Esophagus squamous epithelium (tissue), 5 donors: Measurements from ENCODE around the gene CD2. TPM values are rescaled to one million over a fixed set of nuclear protein-coding genes. Genes with fewer than 3 reads are reported as not detected.

Experiments used
- DNase-seq: peaks from one replicate; lab custom pipeline; 2025; lab: John Stamatoyannopoulos, UW
- H3K27ac ChIP-seq, 4 donors: fragments of 200-600 bp; sonication (generic); one replicate each; pipeline ENCODE4 v1.5.1; 2016 to 2019; ENCODE audit warnings: mild to moderate bottlenecking in 1 of 4
- H3K27me3 ChIP-seq, 4 donors: fragments of 200-600 bp; sonication (generic); 1 replicate in 3 of 4; 2 replicates in 1 of 4; pipeline versions ENCODE4 v1.5.1 to v1.6.0; 2017 to 2021; ENCODE audit warnings: antibody characterized with exemption in 1 of 4
- H3K36me3 ChIP-seq, 3 donors: fragments of 200-600 bp; sonication (generic); one replicate each; pipeline ENCODE4 v1.5.1; 2016 to 2019
- H3K4me1 ChIP-seq, 3 donors: fragments of 200-600 bp; sonication (generic); one replicate each; pipeline ENCODE4 v1.5.1; 2017 to 2019
- H3K4me3 ChIP-seq, 4 donors: fragments of 200-600 bp; sonication (generic); 1 replicate in 3 of 4; 2 replicates in 1 of 4; pipeline ENCODE4 v1.5.1; 2016 to 2019; ENCODE audit warnings: mild to moderate bottlenecking in 2 of 4, moderate library complexity in 1 of 4
- H3K9me3 ChIP-seq, 3 donors: fragments of 200-600 bp; sonication (generic); one replicate each; pipeline ENCODE4 v1.5.1; 2016 to 2019
- CTCF ChIP-seq, 6 experiments: fragments of 450-650 bp in 4 of 6; fragments of 200-600 bp in 2 of 6; sonication (generic) in 2 of 6; IDR thresholded peaks; one replicate each; pipeline ENCODE4 v1.5.1; 2016 to 2019; ENCODE audit warnings: antibody characterized with exemption in 6 of 6, mild to moderate bottlenecking in 4 of 6, moderate library complexity in 4 of 6
- POLR2A ChIP-seq, 4 donors: fragments of 450-650 bp; IDR thresholded peaks; one replicate each; pipeline ENCODE4 v1.6.1; 2017; ENCODE audit warnings: antibody characterized with exemption in 4 of 4, mild to moderate bottlenecking in 4 of 4, moderate library complexity in 3 of 4
- WGBS, 2 donors: methylation state at CpG; one replicate each; pipeline ENCODE4 v1.1.5; 2018; 5-methylcytosine and 5-hydroxymethylcytosine counted together
- intact Hi-C: fragments of 100-400 bp; cut with DNase I; formaldehyde crosslinking; loops from one replicate; pipeline ENCODE4 v1.15.0; 2022
- total RNA-seq, 4 donors: library from RNA; depleted of rRNA; stranded (reverse); fragments of >200 nt; gene quantifications; one replicate each; pipeline ENCODE4 v1.1.0, GENCODE V29; 2016
- donor health status: DM: yes; HTN: yes; CAD: no.

CD2 gene
- total RNA-seq, 4 donors from 2014 or later, result 2.1 to 14.7 (median 5.1) TPM

GRCh38 chr1:116786049-116786448 lies 31.8 kb downstream of the CD2 start:
- TF ChIP-seq POLR2A (IDR thresholded peaks at IDR 0.05) (no peak), CTCF (IDR thresholded peaks at IDR 0.05) (no peak)
- H3K27me3 ChIP-seq, result no peaks in the 10 kb centered on the region
- no peak overlapping the region for H3K4me3 ChIP-seq
- intact Hi-C loops, result no loop called here
- 73 to 80% methylated on average over 1 of the region's 1 CpG for WGBS, 2 donors
- no peak overlapping the region for H3K27ac ChIP-seq
- no peaks in the 10 kb centered on the region for H3K4me1 ChIP-seq
- no peak for DNase-seq
- H3K9me3 ChIP-seq, result peaks cover 0 to 7% (median 0%) of the 10 kb centered on the region in 3 donors
- no peaks in the 10 kb centered on the region for H3K36me3 ChIP-seq

GRCh38 chr1:116791727-116792126 lies 37.5 kb downstream of the CD2 start:
- intact Hi-C loops, result no loop called here
- Histone ChIP-seq H3K27me3 (peaks cover 0 to 5% (median 0%) of the 10 kb centered on the region in 4 donors), H3K4me1 (no peaks in the 10 kb centered on the region), H3K27ac (no peak overlapping the region), H3K4me3 (no peak overlapping the region), H3K36me3 (no peaks in the 10 kb centered on the region), H3K9me3 (no peaks in the 10 kb centered on the region)
- TF ChIP-seq POLR2A (IDR thresholded peaks at IDR 0.05) (no peak), CTCF (IDR thresholded peaks at IDR 0.05) (no peak)
- no peak for DNase-seq

GRCh38 chr1:116793357-116793935 lies 39.2 kb downstream of the CD2 start:
- Histone ChIP-seq H3K4me3 (no peak overlapping the region), H3K27me3 (peaks cover 0 to 5% (median 0%) of the 10 kb centered on the region in 4 donors), H3K36me3 (no peaks in the 10 kb centered on the region), H3K4me1 (no peaks in the 10 kb centered on the region), H3K27ac (no peak overlapping the region), H3K9me3 (no peaks in the 10 kb centered on the region)
- intact Hi-C loops, result no loop called here
- no peak for TF ChIP-seq POLR2A (IDR thresholded peaks at IDR 0.05)
- no peak for TF ChIP-seq CTCF (IDR thresholded peaks at IDR 0.05)
- DNase-seq, result no peak
- WGBS, 2 donors, result 60 to 72% methylated on average over 2 of the region's 2 CpGs

GRCh38 chr1:116794371-116794770 lies 40.1 kb downstream of the CD2 start:
- Histone ChIP-seq H3K27me3 (peaks cover 0 to 5% (median 0%) of the 10 kb centered on the region in 4 donors), H3K4me3 (no peak overlapping the region), H3K4me1 (peaks cover 0 to 8% (median 0%) of the 10 kb centered on the region in 3 donors), H3K36me3 (no peaks in the 10 kb centered on the region), H3K27ac (no peak overlapping the region), H3K9me3 (no peaks in the 10 kb centered on the region)
- DNase-seq, result no peak
- intact Hi-C loops, result no loop called here
- WGBS, 2 donors, result 79 to 84% methylated on average over 4 to 5 of the region's 5 CpGs
- no peak for TF ChIP-seq CTCF (IDR thresholded peaks at IDR 0.05)
- no peak for TF ChIP-seq POLR2A (IDR thresholded peaks at IDR 0.05)

GRCh38 chr1:116794804-116795481 lies 40.7 kb downstream of the CD2 start:
- peaks cover 0 to 10% (median 0%) of the 10 kb centered on the region in 3 donors for H3K4me1 ChIP-seq
- WGBS, 2 donors, result 64 to 84% methylated on average over 3 to 4 of the region's 4 CpGs
- DNase-seq, result no peak
- H3K9me3 ChIP-seq, result no peaks in the 10 kb centered on the region
- intact Hi-C loops, result no loop called here
- TF ChIP-seq CTCF (IDR thresholded peaks at IDR 0.05) (no peak), POLR2A (IDR thresholded peaks at IDR 0.05) (no peak)
- no peaks in the 10 kb centered on the region for H3K36me3 ChIP-seq
- H3K4me3 ChIP-seq, result no peak overlapping the region
- peaks cover 0 to 5% (median 0%) of the 10 kb centered on the region in 4 donors for H3K27me3 ChIP-seq
- H3K27ac ChIP-seq, result no peak overlapping the region
